Activated T-cell treated with anti-CD3 and anti-CD28 coated beads for 24 hours (primary cell): ENCODE results near the gene SUCLG2.
A peak's percentile ranks its signal among the peaks of the same experiment; 100 is the strongest.

Experiments used
- DNase-seq: peaks from one replicate; pipeline ENCODE4 v3.0.0-alpha.2; 2020; ENCODE audit warnings: low read depth

The SUCLG2 gene, protein sequence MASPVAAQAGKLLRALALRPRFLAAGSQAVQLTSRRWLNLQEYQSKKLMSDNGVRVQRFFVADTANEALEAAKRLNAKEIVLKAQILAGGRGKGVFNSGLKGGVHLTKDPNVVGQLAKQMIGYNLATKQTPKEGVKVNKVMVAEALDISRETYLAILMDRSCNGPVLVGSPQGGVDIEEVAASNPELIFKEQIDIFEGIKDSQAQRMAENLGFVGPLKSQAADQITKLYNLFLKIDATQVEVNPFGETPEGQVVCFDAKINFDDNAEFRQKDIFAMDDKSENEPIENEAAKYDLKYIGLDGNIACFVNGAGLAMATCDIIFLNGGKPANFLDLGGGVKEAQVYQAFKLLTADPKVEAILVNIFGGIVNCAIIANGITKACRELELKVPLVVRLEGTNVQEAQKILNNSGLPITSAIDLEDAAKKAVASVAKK

DNA sequence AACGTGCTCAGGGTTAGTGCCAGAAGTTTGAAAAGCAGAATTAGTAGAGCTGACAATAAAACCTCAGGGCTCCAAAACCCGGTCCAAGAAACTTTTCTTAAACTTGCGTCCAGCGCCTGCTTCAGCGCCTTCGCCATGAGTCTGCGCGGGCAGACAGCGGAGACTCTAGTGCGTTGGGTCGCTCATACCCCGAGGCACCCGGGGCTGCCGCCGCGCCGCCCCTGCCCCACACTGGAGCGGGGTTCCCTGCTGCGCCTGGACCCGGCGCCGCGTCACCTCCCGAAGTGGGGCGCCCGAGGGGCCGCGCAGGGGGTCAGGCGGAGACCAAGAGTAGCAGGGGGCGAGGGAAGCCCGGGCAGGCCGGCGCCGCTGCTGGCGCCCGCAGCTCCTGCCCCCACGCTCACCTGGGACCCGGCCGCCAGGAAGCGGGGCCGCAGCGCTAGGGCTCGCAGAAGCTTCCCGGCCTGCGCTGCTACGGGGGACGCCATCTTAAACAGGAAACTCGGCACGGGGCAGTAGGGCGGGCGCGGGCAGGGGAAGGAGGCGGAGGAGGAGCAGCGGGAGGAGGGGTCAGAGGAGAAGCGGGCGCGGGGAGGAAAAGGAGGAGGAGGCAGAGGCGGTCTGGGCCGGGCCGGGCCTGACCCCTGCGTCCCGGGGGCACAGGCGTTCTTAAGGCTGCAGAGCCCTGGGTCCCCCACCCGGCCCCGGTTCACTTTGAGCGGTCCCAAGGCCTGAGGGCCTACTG lies at the start of gene SUCLG2:
Gene SUCLG2 (minus strand): TSS at position 514 of the 745 bp plus-strand sequence. CDS start 26 bp downstream, at position 488.
- peak; percentile 76 for DNase-seq

DNA sequence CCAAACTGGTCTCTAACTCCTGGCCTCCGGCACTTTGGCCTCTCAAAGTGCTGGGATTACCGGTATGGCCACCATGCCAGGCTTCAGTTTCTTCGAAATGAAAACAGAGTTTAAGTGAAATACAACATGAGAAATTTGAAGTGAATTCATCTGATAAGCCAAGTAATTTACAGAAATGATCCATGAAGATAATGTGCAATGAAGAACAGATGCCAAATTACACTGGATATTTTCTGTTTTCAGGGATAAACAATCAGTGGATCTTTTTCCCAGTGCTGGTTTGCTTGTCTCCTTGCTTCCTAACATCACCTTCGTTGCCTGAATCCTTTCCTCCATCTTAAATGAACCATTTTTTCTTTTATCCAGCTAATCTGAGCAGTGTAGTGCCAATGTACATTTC lies 46.2 kb upstream of the SUCLG2 start:
- no peak for DNase-seq

DNA sequence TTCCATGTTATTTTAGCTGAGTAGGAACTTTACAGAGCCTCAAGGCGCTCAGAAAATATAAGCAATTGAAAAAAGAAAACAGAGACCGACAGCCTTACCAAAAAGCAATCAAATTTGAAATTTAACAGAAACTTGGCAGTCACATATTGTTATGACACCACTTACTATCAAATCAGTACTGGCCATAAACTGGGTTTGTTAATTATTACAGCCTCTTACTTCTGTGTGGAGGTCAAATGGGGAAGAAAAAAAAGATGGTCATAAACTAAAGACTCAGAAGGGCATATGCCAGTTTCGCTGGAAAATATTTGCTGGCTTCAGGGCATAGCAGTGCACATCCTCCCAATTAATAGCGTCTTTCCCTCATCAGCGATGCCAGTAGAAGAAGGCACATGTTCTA lies 45.5 kb upstream of the SUCLG2 start:
- no peak for DNase-seq

DNA sequence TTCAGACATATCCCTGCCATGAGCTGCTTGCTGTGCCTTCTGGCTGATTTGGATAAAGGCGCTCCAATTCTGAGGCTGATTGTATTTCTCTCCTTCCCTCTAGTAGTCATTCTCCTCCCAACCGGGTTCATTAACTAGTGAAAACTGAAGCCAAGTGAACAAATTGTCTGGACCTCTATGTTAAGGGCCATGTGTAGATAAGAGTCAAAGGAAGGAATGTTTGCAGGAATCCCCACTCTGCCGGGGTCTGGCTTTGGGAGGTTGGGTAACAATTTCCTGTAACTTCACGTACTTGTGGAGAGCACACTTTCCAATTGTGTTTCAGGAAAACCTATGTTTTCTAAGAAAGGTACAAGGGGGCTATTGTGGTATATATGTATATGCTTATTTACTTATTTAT lies 38.2 kb upstream of the SUCLG2 start:
- DNase-seq = no peak

DNA sequence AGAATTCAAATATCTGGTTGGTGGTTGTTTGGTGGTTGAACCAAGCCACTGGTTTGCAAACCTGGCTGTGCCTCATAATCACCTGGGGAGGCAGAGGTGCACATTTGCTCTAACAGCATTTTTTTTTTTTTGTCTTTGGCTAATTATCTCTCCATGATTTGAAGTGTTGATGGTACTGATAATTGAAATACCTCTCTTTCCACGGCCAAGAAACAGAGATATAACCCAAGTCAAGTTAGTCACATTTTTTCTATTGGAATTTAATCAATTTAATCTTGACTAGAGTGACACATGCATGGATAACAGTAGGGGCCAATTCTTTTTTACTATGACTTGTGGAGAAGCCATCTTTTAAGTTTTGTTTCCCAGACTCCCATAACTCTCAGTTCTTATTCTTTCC lies 37.5 kb upstream of the SUCLG2 start:
- no peak for DNase-seq

DNA sequence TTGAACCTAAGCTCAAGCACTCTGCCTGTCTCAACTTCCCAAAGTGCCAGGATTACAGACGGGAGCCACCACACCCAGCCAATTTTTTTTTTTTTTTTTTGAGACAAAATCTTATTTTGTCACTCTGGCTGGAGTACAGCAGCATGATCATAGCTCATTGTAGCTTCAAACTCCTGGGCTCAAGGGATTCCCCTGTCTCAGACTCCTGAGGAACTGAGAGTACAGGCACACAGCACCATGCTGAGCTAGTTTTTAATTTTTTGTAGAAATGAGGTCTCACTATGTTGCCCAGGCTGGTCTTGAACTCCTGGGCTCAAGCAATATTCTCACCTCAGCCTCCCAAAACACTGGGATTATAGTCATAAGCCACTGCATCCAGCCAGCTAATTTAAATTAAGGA lies 36.8 kb upstream of the SUCLG2 start:
- DNase-seq = no peak

DNA sequence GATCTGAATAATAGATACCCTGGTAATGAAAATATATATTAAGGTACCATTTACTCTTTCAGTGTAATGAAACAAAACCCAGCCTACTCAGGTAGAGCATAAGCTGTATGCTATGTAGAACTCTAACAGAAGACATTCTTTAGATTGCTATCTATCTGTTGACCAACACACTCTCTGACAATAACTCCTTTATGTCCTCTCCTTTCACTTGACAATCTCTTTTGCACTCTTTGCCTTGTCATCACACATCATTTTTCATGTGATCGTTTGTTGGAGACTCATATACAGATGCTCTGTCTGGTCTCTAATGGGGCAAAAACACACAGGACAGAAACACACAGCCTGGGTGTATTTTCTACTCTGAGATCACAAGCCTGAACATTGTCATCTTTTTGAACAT lies 35.4 kb upstream of the SUCLG2 start:
- DNase-seq = no peak

DNA sequence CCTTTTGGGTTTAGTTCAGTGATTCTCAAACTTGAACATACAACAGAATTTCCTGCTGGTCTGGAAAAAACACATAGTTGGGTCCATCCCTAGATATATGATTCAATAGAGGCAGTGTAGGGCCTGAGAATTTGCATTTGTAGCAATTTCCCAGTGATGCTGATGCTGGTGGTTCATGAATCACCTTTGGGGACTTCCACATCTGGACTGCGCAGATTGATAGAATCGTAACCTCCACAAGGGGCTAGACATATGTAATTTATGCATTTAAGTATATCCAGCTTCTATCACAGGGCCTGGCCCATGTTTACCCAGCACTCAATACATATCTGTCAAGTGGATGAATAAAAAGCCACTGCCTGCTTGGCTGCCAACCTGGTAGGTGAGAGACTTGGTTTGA lies 33.8 kb upstream of the SUCLG2 start:
- no peak for DNase-seq

DNA sequence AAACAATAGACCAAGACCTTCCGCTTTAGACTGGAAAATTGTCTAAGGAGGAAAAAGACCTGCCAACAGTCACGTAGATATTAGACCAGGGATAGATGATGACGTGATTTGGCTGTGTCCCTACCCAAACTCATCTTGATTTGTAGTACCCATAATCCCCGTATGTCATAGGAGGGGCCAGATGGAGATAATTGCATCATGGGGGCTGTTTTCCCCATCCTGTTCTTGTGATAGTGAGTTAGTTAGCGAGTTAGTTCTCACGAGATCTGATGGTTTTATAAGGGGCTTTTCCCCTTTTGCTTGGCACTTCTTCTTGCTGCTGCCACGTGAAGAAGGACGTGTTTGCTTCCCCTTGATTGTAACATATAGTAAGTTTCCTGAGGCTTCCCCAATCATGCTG lies 31.7 kb upstream of the SUCLG2 start:
- DNase-seq = no peak

DNA sequence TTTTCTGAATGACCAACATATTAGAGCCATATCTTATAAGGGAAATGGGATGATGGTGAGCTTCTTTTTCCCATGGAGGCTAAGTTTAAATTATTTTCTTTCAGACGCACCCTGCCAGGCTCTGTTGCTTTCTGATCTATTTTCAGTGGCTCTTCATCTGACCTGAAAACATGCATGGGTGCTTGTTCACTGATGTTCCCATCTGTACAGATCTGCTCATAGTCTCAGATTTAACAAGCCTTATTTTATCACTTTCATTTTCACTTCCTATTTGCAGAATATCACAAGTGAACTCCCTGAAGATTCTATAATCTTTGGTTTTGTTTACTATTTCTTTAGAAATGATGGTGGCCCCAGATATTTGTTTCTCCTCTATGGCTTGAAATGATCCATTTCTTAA lies 31.1 kb upstream of the SUCLG2 start:
- DNase-seq = no peak

DNA sequence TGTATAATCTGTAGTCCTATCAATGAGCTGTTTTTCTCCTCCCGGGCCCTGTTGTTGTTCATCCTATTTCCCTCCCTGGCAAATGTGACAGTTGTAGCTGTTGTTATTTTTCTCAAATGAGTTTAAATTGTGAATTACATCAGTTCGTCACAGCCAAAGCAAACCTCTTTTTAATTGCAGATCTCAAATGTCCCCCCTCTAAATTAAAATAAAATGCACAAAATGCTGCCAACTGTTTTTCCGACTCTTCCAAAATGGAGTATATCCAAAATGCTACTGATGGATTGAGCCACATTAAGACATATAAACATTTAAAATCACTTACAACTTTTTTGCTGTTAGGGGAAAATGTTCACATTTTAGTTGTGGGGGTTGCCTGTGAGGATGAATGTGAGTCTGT lies 29.8 kb upstream of the SUCLG2 start:
- no peak for DNase-seq

DNA sequence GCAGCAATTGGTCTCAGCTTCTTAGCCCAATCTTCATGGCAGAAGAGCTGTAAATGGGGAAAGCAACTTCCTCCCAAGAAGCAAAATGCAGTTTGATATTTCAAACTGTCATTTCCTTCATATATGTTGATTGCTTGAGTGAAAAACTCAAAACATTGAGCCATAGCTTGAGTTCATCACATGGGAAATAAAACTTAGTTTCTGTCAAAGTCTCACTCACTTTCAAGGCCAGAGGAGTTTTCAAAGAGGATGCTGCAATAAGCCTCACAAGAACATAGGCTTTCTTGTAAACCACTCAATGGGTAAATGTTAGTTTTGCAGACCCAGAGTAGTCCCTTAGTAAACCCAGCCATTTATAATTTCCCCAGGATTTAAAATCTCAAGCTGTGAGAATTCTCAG lies 29.1 kb upstream of the SUCLG2 start:
- no peak for DNase-seq

DNA sequence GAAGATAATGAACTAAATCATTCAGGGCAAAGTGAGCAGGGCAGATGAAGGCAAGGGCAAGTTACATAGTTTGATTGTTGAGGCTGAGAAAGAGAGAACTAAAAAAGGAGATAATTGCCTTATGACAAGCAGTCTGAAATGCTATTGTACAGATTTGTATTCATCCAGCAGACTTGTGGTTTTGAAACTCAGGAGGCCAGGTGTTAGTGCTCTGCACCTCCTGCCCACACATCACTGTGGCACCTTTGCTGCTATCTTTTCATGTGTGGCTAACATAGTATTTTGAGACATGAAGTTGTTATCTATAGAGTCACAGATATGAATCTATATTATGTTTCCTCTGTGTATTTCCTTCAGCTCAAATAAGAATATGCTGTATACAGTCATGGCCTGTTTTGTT lies 24.3 kb upstream of the SUCLG2 start:
- DNase-seq = no peak

DNA sequence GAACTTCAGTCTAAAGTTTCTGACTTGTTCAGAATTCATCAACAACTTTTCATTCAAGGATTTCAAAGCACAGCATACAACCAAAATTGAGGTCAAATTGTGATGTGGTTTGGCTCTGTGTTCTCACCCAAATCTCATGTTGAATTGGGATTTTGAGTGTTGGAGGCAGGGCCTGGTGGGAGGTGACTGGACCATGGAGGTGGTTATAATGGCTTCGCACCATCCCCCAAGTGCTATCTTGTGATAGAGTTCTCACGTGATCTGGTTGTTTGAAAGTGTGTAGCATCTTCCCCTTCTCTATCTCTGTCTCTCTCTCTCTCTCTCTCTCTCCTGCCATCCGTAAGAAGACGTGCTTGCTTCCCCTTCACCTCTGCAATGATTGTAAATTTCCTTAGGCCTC lies 19.6 kb upstream of the SUCLG2 start:
- no peak for DNase-seq

DNA sequence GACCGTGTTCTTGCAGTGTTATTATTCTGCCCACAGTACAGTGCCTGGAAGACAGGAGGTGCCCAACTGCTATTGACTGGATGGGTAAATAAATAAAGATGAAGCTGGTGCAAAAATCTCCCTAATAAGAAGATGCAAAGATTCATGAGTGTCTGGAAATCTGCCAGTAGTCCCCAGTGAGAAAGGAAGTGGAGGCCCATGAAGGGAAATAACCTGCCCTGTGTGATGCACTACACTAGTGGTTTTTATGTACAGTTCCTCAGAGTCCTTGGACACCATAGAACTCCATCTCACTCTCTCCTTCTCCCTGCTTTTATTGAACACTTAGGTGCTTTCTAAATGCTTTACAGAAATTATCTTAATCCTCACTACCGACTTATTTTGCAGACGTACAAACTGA lies 8.3 kb upstream of the SUCLG2 start:
- no peak for DNase-seq

DNA sequence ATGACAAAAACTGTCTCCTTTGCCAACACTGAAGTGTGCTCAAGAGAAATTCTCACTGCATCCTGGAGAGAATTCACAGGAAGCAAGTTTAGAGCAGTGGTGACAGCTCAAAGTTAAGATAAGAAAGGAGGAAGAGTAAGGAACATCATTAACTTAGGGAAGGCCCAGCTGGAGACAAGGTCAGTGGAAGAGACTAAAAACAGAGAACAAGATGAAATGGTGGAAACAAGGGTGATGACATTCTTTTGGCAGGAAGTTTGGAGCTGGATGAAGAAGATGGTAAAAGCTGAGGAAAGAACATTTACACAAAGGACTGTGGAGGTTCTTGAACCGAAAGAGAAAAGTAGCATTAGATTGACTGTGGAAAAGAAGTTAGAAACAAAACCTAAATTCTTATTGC lies 6.7 kb upstream of the SUCLG2 start:
- DNase-seq = no peak

DNA sequence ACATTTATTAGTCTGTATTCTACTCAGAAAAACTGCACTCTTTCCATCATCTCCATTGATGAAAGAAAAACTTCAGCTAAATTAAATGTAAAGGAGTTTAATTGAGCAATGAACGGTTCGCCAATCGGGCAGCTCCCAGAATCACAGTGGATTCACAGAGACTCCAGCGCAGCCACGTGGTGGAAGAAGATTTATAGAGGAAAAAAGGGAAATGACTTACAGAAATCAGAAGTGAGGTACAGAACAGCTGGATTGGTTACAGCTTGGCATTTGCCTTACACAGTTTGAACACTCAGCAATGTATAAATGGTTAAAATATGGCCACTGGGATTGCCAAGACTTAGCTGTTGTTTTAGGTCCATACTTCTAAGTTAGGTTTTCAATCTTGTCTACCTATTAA lies 2.8 kb upstream of the SUCLG2 start:
- DNase-seq = no peak

DNA sequence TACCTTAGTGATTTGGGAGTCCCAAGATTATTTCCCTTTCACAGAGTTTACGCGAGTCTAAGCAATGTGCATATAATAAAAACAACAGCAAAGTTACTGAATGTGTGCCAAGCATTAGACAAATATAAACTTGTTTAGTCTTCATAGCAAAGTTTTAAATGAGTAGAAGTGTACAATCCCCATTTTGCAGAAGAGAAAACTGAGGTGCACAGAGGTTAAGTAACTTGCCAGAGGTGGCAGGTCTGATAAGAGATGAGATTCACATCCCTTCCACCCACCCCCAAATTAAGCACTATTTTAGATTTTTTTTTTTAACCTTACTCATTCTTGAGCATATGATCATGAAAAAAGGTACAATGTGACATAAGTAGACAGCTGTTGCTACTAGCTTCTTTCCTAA lies 2.2 kb upstream of the SUCLG2 start:
- no peak for DNase-seq

DNA sequence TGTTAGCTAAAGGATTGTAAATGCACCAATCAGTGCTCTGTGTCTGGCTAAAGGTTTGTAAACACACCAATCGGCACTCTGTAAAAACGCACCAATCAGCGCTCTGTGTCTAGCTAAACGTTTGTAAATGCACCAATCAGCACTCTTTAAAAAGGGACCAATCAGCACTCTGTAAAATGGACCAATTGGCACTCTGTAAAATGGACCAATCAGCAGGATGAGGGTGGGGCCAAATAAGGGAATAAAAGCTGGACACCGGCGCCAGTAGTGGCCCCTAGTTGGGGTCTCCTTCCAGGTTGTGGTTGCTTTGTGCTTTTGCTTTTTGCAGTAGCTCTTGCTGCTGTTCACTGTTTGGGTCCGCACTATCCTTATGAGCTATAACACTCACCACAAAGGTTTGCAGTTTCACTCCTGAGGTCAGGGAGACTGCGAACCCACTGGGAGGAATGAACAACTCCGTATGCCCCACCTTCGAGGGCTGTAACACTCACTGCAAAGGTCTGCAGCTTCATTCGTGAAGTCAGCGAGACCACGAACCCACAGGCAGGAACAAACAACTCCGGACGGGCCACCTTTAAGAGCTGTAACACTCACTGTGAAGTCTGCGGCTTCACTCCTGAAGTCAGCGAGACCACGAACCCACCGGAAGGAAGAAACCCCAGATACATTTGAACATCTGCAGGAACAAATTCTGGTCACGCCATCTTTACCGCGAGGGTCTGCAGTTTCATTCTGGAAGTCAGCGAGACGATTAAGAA lies 1.1 kb upstream of the SUCLG2 start:
- DNase-seq = peak; percentile 67

DNA sequence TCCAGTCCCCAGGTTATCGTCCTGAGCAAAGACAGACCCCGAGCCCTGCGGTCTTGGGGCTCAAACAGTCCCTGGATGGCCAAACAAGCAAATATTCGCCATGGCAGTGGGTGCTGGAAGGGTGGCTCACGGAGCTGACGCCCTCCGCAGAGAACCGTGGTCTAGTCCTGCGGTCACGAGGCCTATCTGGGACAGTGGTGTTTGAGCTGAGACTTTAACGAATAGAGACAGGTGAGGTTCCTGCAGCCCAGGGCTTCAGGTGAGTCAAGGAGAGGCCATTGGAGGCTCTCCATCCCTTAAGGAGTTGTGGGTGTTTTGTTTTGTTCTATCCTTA lies 399 bp upstream of the SUCLG2 start:
- DNase-seq = no peak

DNA sequence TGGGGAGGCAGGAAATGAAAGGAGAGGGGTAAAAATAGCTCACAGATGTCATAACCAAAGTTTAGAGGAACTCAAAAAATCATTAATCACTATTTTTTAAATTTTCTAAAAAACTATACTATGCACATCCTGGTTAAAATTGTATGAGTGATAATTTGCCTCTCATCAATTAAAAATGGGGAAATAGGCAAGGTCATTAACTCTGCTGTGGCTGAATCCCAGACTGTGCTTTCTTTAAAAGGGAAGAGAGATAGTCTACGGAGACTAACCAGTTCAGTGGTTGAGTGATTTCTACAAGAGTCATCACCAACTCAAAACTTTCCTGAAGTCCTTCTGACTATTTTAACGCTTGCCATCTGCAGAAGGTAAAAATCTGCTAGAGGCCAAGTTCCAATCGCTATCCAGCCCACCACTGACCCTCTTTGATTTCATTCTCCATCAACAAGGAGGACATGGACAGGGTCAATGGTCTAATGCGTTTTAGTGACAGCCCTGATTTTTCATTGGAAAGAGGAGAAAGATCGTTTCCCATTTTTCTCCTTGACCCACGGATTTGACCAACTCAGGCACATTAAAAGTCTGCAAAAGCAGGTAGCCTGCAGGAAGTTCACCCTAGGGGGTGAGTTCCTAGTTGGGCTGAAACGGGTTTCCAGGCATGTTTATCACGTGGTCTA lies 850 bp downstream of the SUCLG2 start:
- DNase-seq = no peak

DNA sequence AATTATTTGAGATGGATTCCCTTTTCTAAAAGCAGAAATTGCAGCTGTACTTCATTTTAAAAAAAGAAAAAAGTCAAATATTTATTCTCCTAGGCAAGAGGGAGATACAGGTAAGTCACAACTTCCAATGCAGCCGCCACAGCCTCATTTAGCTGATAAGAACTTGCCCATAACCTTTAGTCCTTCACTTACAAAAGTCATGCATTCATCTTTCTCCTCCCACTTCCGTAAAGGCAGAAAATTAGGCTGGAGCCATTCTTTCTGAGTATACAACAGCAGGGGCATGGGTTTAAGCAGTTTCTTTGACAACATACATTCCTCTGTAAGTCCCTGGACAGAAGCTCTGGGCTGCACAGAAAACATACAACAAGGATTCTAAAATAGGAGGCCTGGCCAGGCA lies 4.3 kb downstream of the SUCLG2 start:
- DNase-seq = no peak

DNA sequence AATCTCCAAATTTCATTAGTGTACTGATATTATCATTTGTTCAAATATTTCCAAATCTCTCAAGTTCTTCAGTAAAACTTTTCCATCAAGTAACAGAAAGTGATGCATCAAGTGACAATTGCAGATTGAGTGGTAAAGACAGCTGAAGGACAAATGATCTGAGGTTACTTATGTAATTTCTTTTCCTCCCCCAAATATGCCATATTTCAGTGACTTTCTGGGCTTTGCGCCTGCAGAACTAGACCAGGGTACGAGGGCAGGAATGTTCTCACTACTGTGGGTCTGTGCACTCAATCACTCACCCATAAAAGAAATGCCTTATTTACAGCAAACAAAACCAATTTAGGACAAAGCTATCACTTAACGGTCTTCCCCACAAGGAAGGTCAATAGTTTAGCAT lies 4.7 kb downstream of the SUCLG2 start:
- DNase-seq = no peak
